Liver (tissue), 9 donors: ENCODE data around the gene SAAL1. TPM values are rescaled to one million over a fixed set of nuclear protein-coding genes. Genes with fewer than 3 reads are reported as not detected.
A peak's percentile ranks its signal among the peaks of the same experiment; 100 is the strongest.

ENCODE experiments used
- DNase-seq: peaks from one replicate; pipeline ENCODE4 v3.0.0-alpha.2; 2017; ENCODE audit warnings: low spot score
- H3K27ac ChIP-seq, 2 donors: one replicate each; pipeline ENCODE4 v1.7.0; 2013; ENCODE audit warnings: inconsistent platforms in 2 of 2, low read length in 2 of 2, control low read depth in 1 of 2, low read depth in 1 of 2, mild to moderate bottlenecking in 1 of 2
- H3K27me3 ChIP-seq, 4 donors: one replicate each; pipeline versions ENCODE4 v1.6.1 to v1.7.0; 2013; ENCODE audit warnings: low read length in 3 of 4, inconsistent platforms in 1 of 4, mild to moderate bottlenecking in 1 of 4, moderate library complexity in 1 of 4; ENCODE audit not compliant: control insufficient read depth in 4 of 4, insufficient read depth in 4 of 4
- H3K36me3 ChIP-seq, 4 donors: one replicate each; pipeline versions ENCODE4 v1.6.1 to v1.7.0; 2013; ENCODE audit warnings: low read length in 3 of 4, mild to moderate bottlenecking in 3 of 4, low read depth in 1 of 4, moderate library complexity in 1 of 4; ENCODE audit not compliant: control insufficient read depth in 4 of 4, insufficient read depth in 3 of 4
- H3K4me1 ChIP-seq, 4 donors: one replicate each; pipeline versions ENCODE4 v1.6.1 to v1.7.0; 2013; ENCODE audit warnings: low read length in 3 of 4, mild to moderate bottlenecking in 3 of 4, moderate library complexity in 1 of 4; ENCODE audit not compliant: control insufficient read depth in 4 of 4, insufficient read depth in 4 of 4
- H3K4me3 ChIP-seq, 3 donors: one replicate each; pipeline versions ENCODE4 v1.6.1 to v1.7.0; 2013; ENCODE audit warnings: low read length in 3 of 3, control low read depth in 1 of 3, low read depth in 1 of 3, mild to moderate bottlenecking in 1 of 3
- H3K9ac ChIP-seq, 2 donors: one replicate each; pipeline ENCODE4 v1.7.0; 2013; ENCODE audit warnings: low read length in 2 of 2, mild to moderate bottlenecking in 2 of 2, moderate library complexity in 2 of 2, control low read depth in 1 of 2, low read depth in 1 of 2
- H3K9me3 ChIP-seq, 4 donors: one replicate each; pipeline versions ENCODE4 v1.6.1 to v1.7.0; 2013; ENCODE audit warnings: low read length in 3 of 4; ENCODE audit not compliant: control insufficient read depth in 4 of 4
- ATF3 ChIP-seq: IDR thresholded peaks from 2 replicates; pipeline ENCODE4 v1.6.1; 2016; ENCODE audit warnings: antibody characterized with exemption
- CTCF ChIP-seq: fragments of 150-350 bp; IDR thresholded peaks from 2 replicates; pipeline ENCODE4 v1.5.1; 2017; ENCODE audit warnings: improper control_type of control experiment, low read depth, low read length; ENCODE audit not compliant: missing input control
- EGR1 ChIP-seq, 2 donors: IDR thresholded peaks; 2 replicates each; pipeline ENCODE4 v1.6.1; 2016 to 2018; ENCODE audit warnings: antibody characterized with exemption in 2 of 2, low read depth in 2 of 2
- FOXA1 ChIP-seq: IDR thresholded peaks from 2 replicates; pipeline ENCODE4 v1.6.1; 2016; ENCODE audit warnings: antibody characterized with exemption
- FOXA2 ChIP-seq: IDR thresholded peaks from 2 replicates; pipeline ENCODE4 v1.6.1; 2016; ENCODE audit warnings: antibody characterized with exemption
- GABPA ChIP-seq, 2 donors: IDR thresholded peaks in 1 of 2; conservative IDR thresholded peaks in 1 of 2; 2 replicates each; pipeline ENCODE4 v1.6.1; 2016; ENCODE audit warnings: antibody characterized with exemption in 2 of 2, mild to moderate bottlenecking in 1 of 2, moderate library complexity in 1 of 2
- HNF4A ChIP-seq, 2 donors: conservative IDR thresholded peaks; 2 replicates each; pipeline ENCODE4 v1.6.1; 2016; ENCODE audit warnings: antibody characterized with exemption in 2 of 2, mild to moderate bottlenecking in 2 of 2
- JUND ChIP-seq, 2 donors: IDR thresholded peaks; 2 replicates each; pipeline ENCODE4 v1.6.1; 2016; ENCODE audit warnings: antibody characterized with exemption in 2 of 2
- MAX ChIP-seq: IDR thresholded peaks from 2 replicates; pipeline ENCODE4 v1.6.1; 2016; ENCODE audit warnings: antibody characterized with exemption
- NR2F2 ChIP-seq: IDR thresholded peaks from 2 replicates; pipeline ENCODE4 v1.6.1; 2016; ENCODE audit warnings: antibody characterized with exemption
- RAD21 ChIP-seq, 2 donors: IDR thresholded peaks; 2 replicates each; pipeline ENCODE4 v1.6.1; 2016; ENCODE audit warnings: antibody characterized with exemption in 2 of 2, mild to moderate bottlenecking in 2 of 2
- REST ChIP-seq: IDR thresholded peaks from 2 replicates; pipeline ENCODE4 v1.6.1; 2016; ENCODE audit warnings: antibody characterized with exemption, mild to moderate bottlenecking
- RXRA ChIP-seq, 2 donors: IDR thresholded peaks; 2 replicates each; pipeline ENCODE4 v1.6.1; 2017 to 2018; ENCODE audit warnings: antibody characterized with exemption in 2 of 2, mild to moderate bottlenecking in 1 of 2
- TAF1 ChIP-seq: conservative IDR thresholded peaks from 2 replicates; pipeline ENCODE4 v1.6.1; 2016; ENCODE audit warnings: antibody characterized with exemption, mild to moderate bottlenecking
- YY1 ChIP-seq: IDR thresholded peaks from 2 replicates; pipeline ENCODE4 v1.6.1; 2016; ENCODE audit warnings: antibody characterized with exemption, mild to moderate bottlenecking
- WGBS: extraction: QIAGEN DNeasy Blood & Tissue Kit; methylation state at CpG from one replicate; pipeline ENCODE4 v1.1.7; 2013; 5-methylcytosine and 5-hydroxymethylcytosine counted together
- polyA plus RNA-seq, 2 donors: library from polyadenylated mRNA; stranded (reverse) in 1 of 2; unstranded in 1 of 2; fragments of 200-250 nt in 1 of 2; fragments of >200 nt in 1 of 2; fragmentation: Nextera tagmentation in 1 of 2; extraction: Ambion mirVana in 1 of 2; gene quantifications; one replicate each; pipeline versions ENCODE4 v1.2.1 to v1.2.3, GENCODE V29; 2013 to 2015
- total RNA-seq, 2 donors: library from RNA; depleted of rRNA; stranded (reverse); fragments of >200 nt; gene quantifications; one replicate each; pipeline ENCODE4 v1.2.3, GENCODE V29; 2014
- donor health status: healthy.
- donor health status: healthy.
- donor health status: healthy.
- donor health status: healthy.
- donor health status: healthy.

The SAAL1 gene
- total and polyA plus RNA-seq, 4 donors = 3.6 to 10.6 (median 5.0) TPM

GRCh38 chr11:18145837-18146236, 40.0 kb upstream of the SAAL1 start:
- no peaks in the 10 kb centered on the region for H3K36me3 ChIP-seq
- H3K9me3 ChIP-seq = no peaks in the 10 kb centered on the region
- DNase-seq = no peak
- no peak overlapping the region for H3K27ac ChIP-seq
- H3K4me3 ChIP-seq = no peak overlapping the region
- H3K9ac ChIP-seq = no peak overlapping the region
- H3K4me1 ChIP-seq = no peaks in the 10 kb centered on the region
- H3K27me3 ChIP-seq = peaks cover 0 to 2% (median 0%) of the 10 kb centered on the region in 4 donors
- WGBS = 58% methylated on average over 3 of the region's 3 CpGs
- no peak for TF ChIP-seq EGR1 (IDR thresholded peaks at IDR 0.05; ENCODE audit: low read depth in 2 of 2)
- TF ChIP-seq ATF3 = no peak
- TF ChIP-seq REST = no peak
- TF ChIP-seq CTCF = no peak
- TF ChIP-seq HNF4A (conservative IDR thresholded peaks at IDR 0.05) = no peak
- no peak for TF ChIP-seq RAD21 (IDR thresholded peaks at IDR 0.05)
- no peak for TF ChIP-seq RXRA (IDR thresholded peaks at IDR 0.05)
- TF ChIP-seq YY1 = no peak
- TF ChIP-seq FOXA1 = no peak
- no peak for TF ChIP-seq FOXA2
- TF ChIP-seq JUND (IDR thresholded peaks at IDR 0.05) = no peak
- TF ChIP-seq NR2F2 = no peak
- TF ChIP-seq MAX = no peak
- no peak for TF ChIP-seq TAF1
- no peak for TF ChIP-seq GABPA (IDR thresholded peaks at IDR 0.05 in 1 of 2, conservative IDR thresholded peaks at IDR 0.05 in 1 of 2)

- no peaks in the 10 kb centered on the region for H3K4me1 ChIP-seq
- peaks cover 0 to 2% (median 0%) of the 10 kb centered on the region in 4 donors for H3K27me3 ChIP-seq
- H3K36me3 ChIP-seq = no peaks in the 10 kb centered on the region
- 61% methylated on average over 2 of the region's 2 CpGs for WGBS
- H3K9me3 ChIP-seq = no peaks in the 10 kb centered on the region
- H3K4me3 ChIP-seq = no peak overlapping the region
- no peak overlapping the region for H3K27ac ChIP-seq
- DNase-seq = no peak
- no peak overlapping the region for H3K9ac ChIP-seq
- TF ChIP-seq RAD21 (IDR thresholded peaks at IDR 0.05) = peak; percentile 42 to 46
- no peak for TF ChIP-seq YY1
- peak; percentile 18 for TF ChIP-seq CTCF
Measured at GRCh38 chr11:18145025-18145424, 39.1 kb upstream of the SAAL1 start.
